Trophoblast cell (in vitro differentiated cells and primary cell): Measurements from ENCODE around the gene ZSCAN12.

ENCODE experiments used
- DNase-seq, 2 donors: peaks; one replicate each; pipeline ENCODE4 v3.0.0-alpha.2; 2016
- H2AFZ ChIP-seq: 2 replicates; pipeline ENCODE4 v1.6.1; 2013; ENCODE audit warnings: low read length, moderate library complexity, mild to moderate bottlenecking; ENCODE audit not compliant: insufficient read depth, poor library complexity
- H2AK5ac ChIP-seq: 2 replicates; pipeline ENCODE4 v1.6.1; 2013; ENCODE audit warnings: mild to moderate bottlenecking, low read length
- H2BK120ac ChIP-seq: 2 replicates; pipeline ENCODE4 v1.6.1; 2013; ENCODE audit warnings: low read length, mild to moderate bottlenecking, moderate library complexity; ENCODE audit not compliant: insufficient read depth, poor library complexity
- H2BK12ac ChIP-seq: 2 replicates; pipeline ENCODE4 v1.6.1; 2013; ENCODE audit warnings: mild to moderate bottlenecking, low read length, moderate library complexity
- H2BK5ac ChIP-seq: 2 replicates; pipeline ENCODE4 v1.6.1; 2013; ENCODE audit warnings: low read length, low read depth, moderate library complexity, mild to moderate bottlenecking; ENCODE audit not compliant: poor library complexity
- H3K14ac ChIP-seq: 2 replicates; pipeline ENCODE4 v1.6.1; 2013; ENCODE audit warnings: mild to moderate bottlenecking, low read length
- H3K18ac ChIP-seq: 2 replicates; pipeline ENCODE4 v1.6.1; 2013; ENCODE audit warnings: mild to moderate bottlenecking, low read length
- H3K23ac ChIP-seq: 2 replicates; pipeline ENCODE4 v1.6.1; 2013; ENCODE audit warnings: low read length
- H3K27ac ChIP-seq: 2 replicates; pipeline ENCODE4 v1.5.1; 2013; ENCODE audit warnings: low read depth, mild to moderate bottlenecking, inconsistent platforms, low read length, moderate library complexity
- H3K27me3 ChIP-seq: 2 replicates; pipeline ENCODE4 v1.6.1; 2013; ENCODE audit warnings: inconsistent platforms, mild to moderate bottlenecking, low read length, moderate library complexity; ENCODE audit not compliant: insufficient read depth
- H3K36me3 ChIP-seq, 2 experiments: 1 replicate in 1 of 2; 2 replicates in 1 of 2; pipeline ENCODE4 v1.6.1; 2013; ENCODE audit warnings: low read length in 2 of 2, mild to moderate bottlenecking in 2 of 2, moderate library complexity in 1 of 2; ENCODE audit not compliant: insufficient read depth in 2 of 2, control insufficient read depth in 1 of 2
- H3K4ac ChIP-seq: 2 replicates; pipeline ENCODE4 v1.6.1; 2013; ENCODE audit warnings: low read depth, mild to moderate bottlenecking, low read length, moderate library complexity
- H3K4me1 ChIP-seq, 2 experiments: 1 replicate in 1 of 2; 2 replicates in 1 of 2; pipeline ENCODE4 v1.6.1; 2013; ENCODE audit warnings: low read length in 2 of 2, mild to moderate bottlenecking in 2 of 2, moderate library complexity in 1 of 2; ENCODE audit not compliant: insufficient read depth in 2 of 2, control insufficient read depth in 1 of 2
- H3K4me2 ChIP-seq: 2 replicates; pipeline ENCODE4 v1.6.1; 2013; ENCODE audit warnings: inconsistent platforms, mild to moderate bottlenecking, low read length, moderate library complexity
- H3K4me3 ChIP-seq: 2 replicates; pipeline ENCODE4 v1.5.1; 2013; ENCODE audit warnings: mild to moderate bottlenecking, low read depth, low read length, inconsistent platforms
- H3K79me1 ChIP-seq: one replicate; pipeline ENCODE4 v1.6.1; 2013; ENCODE audit warnings: low read length
- H3K79me2 ChIP-seq: 2 replicates; pipeline ENCODE4 v1.6.1; 2013; ENCODE audit warnings: low read length, mild to moderate bottlenecking; ENCODE audit not compliant: control insufficient read depth, insufficient read depth, poor library complexity
- H3K9ac ChIP-seq: 2 replicates; pipeline ENCODE4 v1.6.1; 2013; ENCODE audit warnings: mild to moderate bottlenecking, low read length
- H3K9me3 ChIP-seq: 2 replicates; pipeline ENCODE4 v1.6.1; 2013; ENCODE audit warnings: low read depth, mild to moderate bottlenecking, control low read depth, inconsistent platforms, low read length; ENCODE audit not compliant: insufficient read depth
- H4K12ac ChIP-seq: 2 replicates; pipeline ENCODE4 v1.6.1; 2013; ENCODE audit warnings: low read depth, mild to moderate bottlenecking, low read length, moderate library complexity
- H4K8ac ChIP-seq: 2 replicates; pipeline ENCODE4 v1.6.1; 2013; ENCODE audit warnings: low read depth, mild to moderate bottlenecking, low read length, moderate library complexity
- H4K91ac ChIP-seq: one replicate; pipeline ENCODE4 v1.6.1; 2013; ENCODE audit warnings: low read depth, mild to moderate bottlenecking, low read length, moderate library complexity
- WGBS: extraction: QIAGEN DNeasy Blood & Tissue Kit; methylation state at CpG from one replicate; pipeline ENCODE4 v1.1.7; 2013; ENCODE audit warnings: missing lambda C conversion rate; ENCODE audit not compliant: insufficient read length, insufficient coverage; ENCODE audit errors: extremely low coverage; 5-methylcytosine and 5-hydroxymethylcytosine counted together

Gene ZSCAN12

GRCh38 chr6:28423546-28423945 lies 24.0 kb upstream of the ZSCAN12 start:
- Histone ChIP-seq H4K12ac (no peak overlapping the region), H3K4me2 (no peak overlapping the region), H3K4me3 (no peak overlapping the region), H4K8ac (no peak overlapping the region), H3K4me1 (no peaks in the 10 kb centered on the region), H4K91ac (no peak overlapping the region), H3K36me3 (peaks cover 0 to 4% of the 10 kb centered on the region in 2 experiments), H3K27ac (no peak overlapping the region), H3K9me3 (peaks cover 1% of the 10 kb centered on the region), H3K23ac (no peak overlapping the region), H2AK5ac (no peak overlapping the region), H3K14ac (no peak overlapping the region), H3K9ac (no peak overlapping the region), H2BK120ac (no peak overlapping the region), H2BK5ac (no peak overlapping the region), H3K4ac (no peak overlapping the region), H3K79me2 (no peaks in the 10 kb centered on the region), H2BK12ac (no peak overlapping the region), H3K79me1 (no peaks in the 10 kb centered on the region), H3K27me3 (no peaks in the 10 kb centered on the region), H3K18ac (no peak overlapping the region), H2AFZ (no peak overlapping the region)
- DNase-seq, result peak; percentile 11 to 58
- WGBS, result no CpG with 5 or more reads among the region's 1 CpG

DNA sequence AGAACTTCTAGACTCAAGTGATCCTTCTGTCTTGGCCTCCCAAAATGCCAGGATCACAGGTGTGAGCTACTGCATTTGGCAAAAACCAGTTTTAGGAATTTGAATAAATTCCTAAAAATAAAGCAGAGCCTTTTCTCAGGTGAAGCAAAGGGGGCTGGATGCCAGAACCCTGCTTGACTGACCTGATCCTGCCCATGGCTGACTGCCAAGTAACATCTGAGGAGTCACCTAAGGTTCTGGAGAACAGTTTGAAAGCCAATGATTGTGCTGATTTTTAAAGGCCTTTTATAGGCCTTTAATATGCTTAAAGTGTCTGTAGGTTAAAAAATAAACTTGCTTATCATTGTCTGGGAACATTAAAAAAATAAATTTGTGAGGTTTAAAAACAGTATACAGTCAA lies 14.1 kb upstream of the ZSCAN12 start:
- H3K14ac ChIP-seq, result no peak overlapping the region
- no peak overlapping the region for H4K91ac ChIP-seq
- H2BK12ac ChIP-seq, result no peak overlapping the region
- no peak overlapping the region for H3K23ac ChIP-seq
- no peaks in the 10 kb centered on the region for H3K79me1 ChIP-seq
- H2AK5ac ChIP-seq, result no peak overlapping the region
- no peak overlapping the region for H4K12ac ChIP-seq
- no peak overlapping the region for H3K4ac ChIP-seq
- H3K4me2 ChIP-seq, result no peak overlapping the region
- no peak overlapping the region for H3K18ac ChIP-seq
- no peaks in the 10 kb centered on the region for H3K36me3 ChIP-seq
- no peaks in the 10 kb centered on the region for H3K4me1 ChIP-seq
- H3K9me3 ChIP-seq, result no peaks in the 10 kb centered on the region
- H3K27ac ChIP-seq, result no peak overlapping the region
- H2AFZ ChIP-seq, result no peak overlapping the region
- H3K79me2 ChIP-seq, result no peaks in the 10 kb centered on the region
- H2BK5ac ChIP-seq, result no peak overlapping the region
- no peak overlapping the region for H4K8ac ChIP-seq
- no peak for DNase-seq
- H3K9ac ChIP-seq, result no peak overlapping the region
- no peak overlapping the region for H3K4me3 ChIP-seq
- no peak overlapping the region for H2BK120ac ChIP-seq
- H3K27me3 ChIP-seq, result no peaks in the 10 kb centered on the region

DNA sequence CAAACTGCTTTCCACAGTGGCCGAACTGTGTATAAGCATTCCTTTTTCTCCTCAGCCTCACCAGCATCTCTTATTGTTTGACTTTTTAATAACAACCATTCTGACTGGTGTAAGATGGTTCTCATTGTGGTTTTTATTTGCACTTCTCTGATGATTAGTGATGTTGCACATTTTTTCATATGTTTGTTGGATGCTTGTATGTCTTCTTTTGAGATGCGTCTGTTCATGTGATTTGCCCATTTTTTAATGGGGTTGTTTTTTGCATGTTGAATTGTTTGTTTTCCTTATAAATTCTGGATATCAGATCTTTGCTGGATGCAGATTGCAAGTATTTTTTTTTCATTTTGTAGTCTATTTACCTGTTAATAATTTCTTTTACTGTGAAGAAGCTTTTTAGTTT lies 11.2 kb upstream of the ZSCAN12 start:
- Histone ChIP-seq H2BK12ac (no peak overlapping the region), H4K12ac (no peak overlapping the region)
- WGBS, result no CpG with 5 or more reads among the region's 2 CpGs

DNA sequence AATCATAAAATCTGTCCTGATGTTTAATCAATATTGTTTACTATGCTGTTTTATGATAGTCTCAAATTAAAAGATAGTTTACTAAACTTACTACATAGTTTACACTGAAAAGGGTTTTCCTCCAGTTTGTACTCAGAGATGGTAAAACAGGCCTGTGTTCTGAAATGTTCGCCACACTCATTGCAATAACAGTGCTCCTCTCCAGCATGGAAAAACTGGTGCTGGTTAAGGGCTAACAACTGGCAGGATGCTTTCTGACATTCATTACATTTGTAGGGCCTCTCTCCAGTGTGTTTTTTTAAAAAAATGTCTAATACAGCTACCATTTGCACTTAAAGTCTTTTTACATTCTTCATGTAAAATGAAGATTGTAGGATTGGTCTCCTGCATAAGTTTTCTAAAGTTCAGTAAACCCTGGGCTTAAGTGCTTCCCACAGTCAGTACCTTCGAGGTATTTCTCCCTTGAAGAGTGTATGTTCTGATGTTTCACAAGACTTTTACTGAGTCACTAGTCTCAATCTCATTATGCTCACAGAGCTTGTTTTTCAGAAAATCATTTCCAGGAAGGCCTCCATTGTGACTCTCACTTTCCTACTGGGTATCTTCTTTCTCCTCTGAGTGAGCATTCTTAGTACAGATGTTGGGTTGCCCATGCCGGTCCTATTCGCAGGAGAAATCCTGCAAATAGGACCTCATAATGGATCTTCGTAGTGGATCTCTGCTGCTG lies 8.7 kb upstream of the ZSCAN12 start:
- Histone ChIP-seq H3K9ac (no peak overlapping the region), H3K9me3 (no peaks in the 10 kb centered on the region), H2AFZ (no peak overlapping the region), H3K27me3 (no peaks in the 10 kb centered on the region), H3K79me2 (no peaks in the 10 kb centered on the region), H3K4ac (no peak overlapping the region), H3K14ac (no peak overlapping the region), H4K8ac (no peak overlapping the region), H3K4me2 (no peak overlapping the region), H3K27ac (no peak overlapping the region), H3K36me3 (no peaks in the 10 kb centered on the region), H4K91ac (no peak overlapping the region), H4K12ac (no peak overlapping the region), H2BK5ac (no peak overlapping the region), H3K23ac (no peak overlapping the region), H2BK120ac (no peak overlapping the region), H2AK5ac (no peak overlapping the region), H3K18ac (no peak overlapping the region), H3K4me1 (no peaks in the 10 kb centered on the region), H3K4me3 (no peak overlapping the region), H2BK12ac (no peak overlapping the region), H3K79me1 (no peaks in the 10 kb centered on the region)
- no CpG with 5 or more reads among the region's 5 CpGs for WGBS
- peak in 1 of 2 donors; percentile 15 for DNase-seq

More for the DNA sequence above, 11.2 kb upstream of the ZSCAN12 start:
- no peaks in the 10 kb centered on the region for H3K27me3 ChIP-seq
- H4K91ac ChIP-seq, result no peak overlapping the region
- H3K27ac ChIP-seq, result no peak overlapping the region
- H2BK5ac ChIP-seq, result no peak overlapping the region
- H3K9me3 ChIP-seq, result no peaks in the 10 kb centered on the region
- no peak overlapping the region for H3K4me3 ChIP-seq
- H3K4me1 ChIP-seq, result no peaks in the 10 kb centered on the region
- no peak overlapping the region for H2AFZ ChIP-seq
- no peak overlapping the region for H3K18ac ChIP-seq
- no peak overlapping the region for H3K9ac ChIP-seq
- H2BK120ac ChIP-seq, result no peak overlapping the region
- no peaks in the 10 kb centered on the region for H3K79me1 ChIP-seq
- no peak overlapping the region for H2AK5ac ChIP-seq
- no peaks in the 10 kb centered on the region for H3K36me3 ChIP-seq
- H3K23ac ChIP-seq, result no peak overlapping the region
- H3K79me2 ChIP-seq, result no peaks in the 10 kb centered on the region
- no peak overlapping the region for H3K14ac ChIP-seq
- DNase-seq, result no peak
- no peak overlapping the region for H4K8ac ChIP-seq
- no peak overlapping the region for H3K4me2 ChIP-seq
- H3K4ac ChIP-seq, result no peak overlapping the region
